Muscle of leg (tissue), 11 donors: ENCODE results near the gene ASB16. TPM values are rescaled to one million over a fixed set of nuclear protein-coding genes. Genes with fewer than 3 reads are reported as not detected.

Source experiments
- DNase-seq: peaks from one replicate; pipeline ENCODE4 v3.0.0; 2013
- H3K27ac ChIP-seq: one replicate; pipeline ENCODE4 v1.5.1; 2013; ENCODE audit warnings: mild to moderate bottlenecking, low read length, control low read depth
- H3K27me3 ChIP-seq: one replicate; pipeline ENCODE4 v1.6.1; 2013; ENCODE audit warnings: low read length; ENCODE audit not compliant: control insufficient read depth, insufficient read depth
- H3K36me3 ChIP-seq: one replicate; pipeline ENCODE4 v1.6.1; 2013; ENCODE audit warnings: low read length; ENCODE audit not compliant: control insufficient read depth, insufficient read depth
- H3K4me1 ChIP-seq: one replicate; pipeline ENCODE4 v1.6.1; 2013; ENCODE audit warnings: low read length; ENCODE audit not compliant: control insufficient read depth, insufficient read depth
- H3K4me3 ChIP-seq: one replicate; pipeline ENCODE4 v1.5.1; 2013; ENCODE audit warnings: low read length, control low read depth
- H3K9me3 ChIP-seq: replicated peaks from 2 replicates; pipeline ENCODE4 v1.6.1; 2013; ENCODE audit warnings: low read depth, low read length; ENCODE audit not compliant: control insufficient read depth
- WGBS: methylation state at CpG from one replicate; pipeline ENCODE4 v1.1.5; 2013; ENCODE audit warnings: missing lambda C conversion rate; ENCODE audit not compliant: insufficient coverage; 5-methylcytosine and 5-hydroxymethylcytosine counted together
- polyA plus RNA-seq, 8 donors: library from polyadenylated mRNA; unstranded; fragments of 120-200 nt; gene quantifications; one replicate each; pipeline versions ENCODE4 v1.2.1 to v1.2.3, GENCODE V29; 2013; ENCODE audit warnings: inconsistent platforms in 1 of 8, low replicate concordance in 1 of 8; ENCODE audit not compliant: insufficient read length in 8 of 8, insufficient read depth in 1 of 8
- total RNA-seq: library from RNA; stranded (reverse); fragments of 120-200 nt; gene quantifications from one replicate; pipeline ENCODE4 v1.2.4, GENCODE V29; 2013

The ASB16 gene
- total and polyA plus RNA-seq, 9 donors, result 3.3 to 17.9 (median 11.5) TPM

DNA sequence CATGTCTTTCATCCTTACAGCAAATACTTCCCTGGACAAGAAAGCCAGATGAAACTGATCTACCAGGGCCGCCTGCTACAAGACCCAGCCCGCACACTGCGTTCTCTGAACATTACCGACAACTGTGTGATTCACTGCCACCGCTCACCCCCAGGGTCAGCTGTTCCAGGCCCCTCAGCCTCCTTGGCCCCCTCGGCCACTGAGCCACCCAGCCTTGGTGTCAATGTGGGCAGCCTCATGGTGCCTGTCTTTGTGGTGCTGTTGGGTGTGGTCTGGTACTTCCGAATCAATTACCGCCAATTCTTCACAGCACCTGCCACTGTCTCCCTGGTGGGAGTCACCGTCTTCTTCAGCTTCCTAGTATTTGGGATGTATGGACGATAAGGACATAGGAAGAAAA is 20.0 kb downstream of the ASB16 start:
- H3K27me3 ChIP-seq, result no peaks in the 10 kb centered on the region
- H3K9me3 ChIP-seq, result no peaks in the 10 kb centered on the region
- WGBS, result 89% methylated on average over 5 of the region's 10 CpGs
- DNase-seq, result no peak
- peaks cover 65% of the 10 kb centered on the region for H3K4me1 ChIP-seq
- H3K36me3 ChIP-seq, result peaks cover 57% of the 10 kb centered on the region
- H3K27ac ChIP-seq, result peak overlapping the region; percentile 82
- no peak overlapping the region for H3K4me3 ChIP-seq

DNA sequence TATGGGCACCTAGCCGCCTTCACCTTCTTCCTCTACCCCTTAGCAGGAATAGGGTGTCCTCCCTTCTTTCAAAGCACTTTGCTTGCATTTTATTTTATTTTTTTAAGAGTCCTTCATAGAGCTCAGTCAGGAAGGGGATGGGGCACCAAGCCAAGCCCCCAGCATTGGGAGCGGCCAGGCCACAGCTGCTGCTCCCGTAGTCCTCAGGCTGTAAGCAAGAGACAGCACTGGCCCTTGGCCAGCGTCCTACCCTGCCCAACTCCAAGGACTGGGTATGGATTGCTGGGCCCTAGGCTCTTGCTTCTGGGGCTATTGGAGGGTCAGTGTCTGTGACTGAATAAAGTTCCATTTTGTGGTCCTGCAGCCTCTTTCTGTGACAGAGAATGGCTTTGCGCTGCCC is 20.9 kb downstream of the ASB16 start:
- H3K9me3 ChIP-seq, result no peaks in the 10 kb centered on the region
- no peaks in the 10 kb centered on the region for H3K27me3 ChIP-seq
- peaks cover 65% of the 10 kb centered on the region for H3K36me3 ChIP-seq
- H3K4me1 ChIP-seq, result peaks cover 60% of the 10 kb centered on the region
- peak; percentile 78 for DNase-seq
- peak overlapping the region; percentile 82 for H3K27ac ChIP-seq
- H3K4me3 ChIP-seq, result no peak overlapping the region
- WGBS, result 36% methylated on average over 3 of the region's 5 CpGs

DNA sequence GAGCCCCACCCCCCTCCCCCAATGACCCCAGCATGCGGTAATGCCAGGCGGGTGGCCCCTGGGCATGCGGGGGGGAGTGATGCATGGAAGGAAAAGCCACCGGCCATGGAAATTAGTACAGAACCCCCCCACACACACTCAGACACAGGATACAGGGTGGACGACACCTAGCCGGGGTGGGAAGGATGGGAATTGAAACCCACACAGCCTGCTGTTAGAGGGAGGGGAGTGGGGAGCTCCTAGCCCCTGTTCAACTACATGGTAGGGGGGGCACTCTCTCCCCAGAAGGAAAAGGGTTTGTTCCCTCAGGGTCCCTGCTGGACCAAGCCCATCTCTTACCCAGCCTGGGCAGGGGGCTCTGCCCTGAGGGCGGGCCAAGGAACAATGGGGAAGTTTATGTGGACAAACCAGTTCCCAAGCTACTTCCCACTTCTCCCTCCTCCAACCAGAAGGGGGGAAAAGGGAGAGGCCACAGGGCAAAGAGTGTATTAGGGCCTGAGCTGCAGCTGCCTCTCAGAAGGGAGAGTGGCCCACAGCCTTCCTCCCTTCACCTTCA is 21.5 kb downstream of the ASB16 start:
- peaks cover 70% of the 10 kb centered on the region for H3K36me3 ChIP-seq
- no peaks in the 10 kb centered on the region for H3K9me3 ChIP-seq
- no peak overlapping the region for H3K4me3 ChIP-seq
- no peaks in the 10 kb centered on the region for H3K27me3 ChIP-seq
- no CpG with 5 or more reads among the region's 7 CpGs for WGBS
- peaks cover 60% of the 10 kb centered on the region for H3K4me1 ChIP-seq
- H3K27ac ChIP-seq, result peak overlapping the region; percentile 82
- no peak for DNase-seq

- no CpG with 5 or more reads among the region's 5 CpGs for WGBS
- Histone ChIP-seq H3K4me1 (peaks cover 62% of the 10 kb centered on the region), H3K9me3 (no peaks in the 10 kb centered on the region), H3K36me3 (peaks cover 78% of the 10 kb centered on the region), H3K4me3 (no peak overlapping the region), H3K27me3 (no peaks in the 10 kb centered on the region), H3K27ac (peak overlapping the region; percentile 82)
- no peak for DNase-seq
Measured at GRCh38 chr17:44192750-44193149, 22.2 kb downstream of the ASB16 start.

GRCh38 chr17:44193326-44194084 is 23.0 kb downstream of the ASB16 start:
- Histone ChIP-seq H3K9me3 (no peaks in the 10 kb centered on the region), H3K27ac (peak overlapping the region; percentile 82), H3K4me1 (peaks cover 62% of the 10 kb centered on the region), H3K4me3 (no peak overlapping the region), H3K27me3 (no peaks in the 10 kb centered on the region), H3K36me3 (peaks cover 75% of the 10 kb centered on the region)
- no peak for DNase-seq
- 86% methylated on average over 8 of the region's 14 CpGs for WGBS

- Histone ChIP-seq H3K4me3 (no peak overlapping the region), H3K9me3 (no peaks in the 10 kb centered on the region), H3K4me1 (peaks cover 38% of the 10 kb centered on the region), H3K27me3 (no peaks in the 10 kb centered on the region), H3K27ac (no peak overlapping the region), H3K36me3 (peaks cover 52% of the 10 kb centered on the region)
- DNase-seq, result no peak
- 94% methylated on average over 7 of the region's 15 CpGs for WGBS
Measured at GRCh38 chr17:44197107-44197506, 26.6 kb downstream of the ASB16 start.

DNA sequence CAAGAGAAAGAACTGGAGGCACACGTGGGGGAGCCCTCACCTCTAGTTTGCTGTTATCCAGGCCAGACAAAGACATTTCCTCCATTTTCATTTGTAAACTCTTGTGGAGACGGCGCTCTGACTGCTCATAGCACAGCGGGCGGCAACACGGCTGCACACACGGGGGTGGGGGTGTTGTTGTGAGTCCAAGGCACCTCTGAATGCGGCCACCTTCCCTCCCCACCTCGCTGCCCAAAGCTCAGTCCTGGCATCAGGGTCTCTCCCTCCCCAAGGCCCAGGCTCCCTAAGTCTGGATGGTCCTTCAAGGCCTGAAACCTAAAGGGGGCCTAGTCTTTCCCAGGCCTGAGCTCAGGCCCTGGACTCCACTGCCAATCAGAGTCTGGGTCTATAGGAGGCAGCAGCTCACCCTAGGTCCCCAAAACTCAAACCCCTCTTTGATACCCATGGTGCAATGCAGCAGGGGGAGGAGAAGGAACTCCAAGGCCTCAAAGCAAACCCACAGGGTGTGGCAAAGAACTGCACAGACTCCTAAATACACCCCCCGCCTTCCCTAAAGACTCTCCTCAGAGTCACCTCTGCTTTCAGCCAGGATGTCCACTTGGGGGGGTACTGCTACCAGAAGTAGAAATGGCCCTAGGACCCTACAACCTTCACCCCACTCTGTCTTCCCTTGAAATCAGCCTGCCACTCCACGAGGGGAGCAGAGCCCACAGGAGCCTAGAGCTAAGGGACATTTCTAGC is 27.6 kb downstream of the ASB16 start:
- Histone ChIP-seq H3K9me3 (no peaks in the 10 kb centered on the region), H3K4me1 (peaks cover 28% of the 10 kb centered on the region), H3K4me3 (peak overlapping the region; percentile 66), H3K27ac (peak overlapping the region; percentile 92), H3K27me3 (no peaks in the 10 kb centered on the region), H3K36me3 (peaks cover 44% of the 10 kb centered on the region)
- peak; percentile 78 for DNase-seq
- WGBS, result 62% methylated on average over 2 of the region's 11 CpGs

GRCh38 chr17:44198721-44199552 is 28.4 kb downstream of the ASB16 start:
- DNase-seq, result peak; percentile 81
- 0% methylated on average over 29 of the region's 68 CpGs for WGBS
- Histone ChIP-seq H3K36me3 (peaks cover 37% of the 10 kb centered on the region), H3K4me1 (peaks cover 25% of the 10 kb centered on the region), H3K27me3 (no peaks in the 10 kb centered on the region), H3K27ac (peak overlapping the region; percentile 92), H3K4me3 (peak overlapping the region; percentile 66), H3K9me3 (no peaks in the 10 kb centered on the region)

DNA sequence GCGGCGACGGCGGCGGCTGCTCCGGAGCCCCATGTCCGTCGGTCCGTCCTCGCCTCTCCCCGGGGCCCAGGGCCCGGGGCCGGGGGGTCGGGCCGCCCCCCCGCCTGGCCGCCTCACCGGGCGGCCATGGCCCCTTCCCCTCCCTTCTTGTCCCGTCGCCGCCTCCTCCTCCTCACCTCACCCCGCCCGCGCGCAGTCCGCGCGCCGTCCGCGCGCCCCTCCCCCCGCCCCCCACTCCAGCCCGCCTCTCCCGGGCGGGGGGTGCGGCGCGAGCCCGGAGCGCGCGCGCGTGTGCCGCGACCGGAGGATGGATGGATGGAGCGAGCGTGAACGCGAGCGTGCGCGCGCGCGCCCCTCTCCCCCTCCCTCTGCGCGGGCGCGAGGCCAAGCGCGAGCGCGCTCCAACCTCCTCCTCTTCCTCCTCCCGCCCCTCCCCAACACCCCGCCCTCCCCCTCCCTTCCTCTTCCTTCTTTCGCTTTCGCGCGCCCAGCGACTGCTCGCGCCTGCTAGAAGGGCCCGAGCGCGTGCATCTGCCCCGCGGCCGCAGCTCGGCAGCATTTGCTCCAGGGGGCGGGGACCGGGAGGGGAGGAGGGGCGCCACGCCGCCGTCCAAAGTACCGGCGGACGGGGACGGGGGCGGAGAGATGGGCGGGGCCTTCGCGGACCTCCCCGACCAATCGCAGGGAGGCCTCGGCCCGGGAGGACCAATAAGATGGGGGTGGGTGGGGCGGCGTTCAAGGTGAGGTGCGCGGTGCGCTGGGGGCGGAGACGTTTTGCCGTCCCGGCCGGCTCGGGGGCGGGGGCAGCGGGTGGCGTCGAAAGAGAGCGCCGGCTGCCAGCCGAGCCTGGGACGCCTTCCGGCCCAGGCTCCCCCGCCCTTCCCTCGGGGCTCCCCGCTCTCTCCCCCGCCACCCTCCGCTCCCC is 29.3 kb downstream of the ASB16 start, which contains the start of gene ATXN7L3:
Gene ATXN7L3, minus strand, starts transcription at position 332 of the 925 bp plus-strand sequence. CDS start 1,814 bp downstream, outside the sequence.
- H3K36me3 ChIP-seq, result peaks cover 28% of the 10 kb centered on the region
- no peaks in the 10 kb centered on the region for H3K27me3 ChIP-seq
- H3K4me1 ChIP-seq, result peaks cover 23% of the 10 kb centered on the region
- H3K27ac ChIP-seq, result peak within 1 kb of the TSS; percentile 98
- H3K4me3 ChIP-seq, result peak within 1 kb of the TSS; percentile 74
- WGBS, result under 1% methylated on average over 81 of the region's 126 CpGs
- no peaks in the 10 kb centered on the region for H3K9me3 ChIP-seq
- DNase-seq, result peak; percentile 99
